Trophoblast cell (in vitro differentiated cells and primary cell): ENCODE results near the gene HS6ST1.
A peak's percentile ranks its signal among the peaks of the same experiment; 100 is the strongest.

Source experiments
- DNase-seq, 2 donors: peaks; one replicate each; pipeline ENCODE4 v3.0.0-alpha.2; 2016
- H2AFZ ChIP-seq: 2 replicates; pipeline ENCODE4 v1.6.1; 2013; ENCODE audit warnings: low read length, moderate library complexity, mild to moderate bottlenecking; ENCODE audit not compliant: insufficient read depth, poor library complexity
- H2AK5ac ChIP-seq: 2 replicates; pipeline ENCODE4 v1.6.1; 2013; ENCODE audit warnings: mild to moderate bottlenecking, low read length
- H2BK120ac ChIP-seq: 2 replicates; pipeline ENCODE4 v1.6.1; 2013; ENCODE audit warnings: low read length, mild to moderate bottlenecking, moderate library complexity; ENCODE audit not compliant: insufficient read depth, poor library complexity
- H2BK12ac ChIP-seq: 2 replicates; pipeline ENCODE4 v1.6.1; 2013; ENCODE audit warnings: mild to moderate bottlenecking, low read length, moderate library complexity
- H2BK5ac ChIP-seq: 2 replicates; pipeline ENCODE4 v1.6.1; 2013; ENCODE audit warnings: low read length, low read depth, moderate library complexity, mild to moderate bottlenecking; ENCODE audit not compliant: poor library complexity
- H3K14ac ChIP-seq: 2 replicates; pipeline ENCODE4 v1.6.1; 2013; ENCODE audit warnings: mild to moderate bottlenecking, low read length
- H3K18ac ChIP-seq: 2 replicates; pipeline ENCODE4 v1.6.1; 2013; ENCODE audit warnings: mild to moderate bottlenecking, low read length
- H3K23ac ChIP-seq: 2 replicates; pipeline ENCODE4 v1.6.1; 2013; ENCODE audit warnings: low read length
- H3K27ac ChIP-seq: 2 replicates; pipeline ENCODE4 v1.5.1; 2013; ENCODE audit warnings: low read depth, mild to moderate bottlenecking, inconsistent platforms, low read length, moderate library complexity
- H3K27me3 ChIP-seq: 2 replicates; pipeline ENCODE4 v1.6.1; 2013; ENCODE audit warnings: inconsistent platforms, mild to moderate bottlenecking, low read length, moderate library complexity; ENCODE audit not compliant: insufficient read depth
- H3K36me3 ChIP-seq, 2 experiments: 1 replicate in 1 of 2; 2 replicates in 1 of 2; pipeline ENCODE4 v1.6.1; 2013; ENCODE audit warnings: low read length in 2 of 2, mild to moderate bottlenecking in 2 of 2, moderate library complexity in 1 of 2; ENCODE audit not compliant: insufficient read depth in 2 of 2, control insufficient read depth in 1 of 2
- H3K4ac ChIP-seq: 2 replicates; pipeline ENCODE4 v1.6.1; 2013; ENCODE audit warnings: low read depth, mild to moderate bottlenecking, low read length, moderate library complexity
- H3K4me1 ChIP-seq, 2 experiments: 1 replicate in 1 of 2; 2 replicates in 1 of 2; pipeline ENCODE4 v1.6.1; 2013; ENCODE audit warnings: low read length in 2 of 2, mild to moderate bottlenecking in 2 of 2, moderate library complexity in 1 of 2; ENCODE audit not compliant: insufficient read depth in 2 of 2, control insufficient read depth in 1 of 2
- H3K4me2 ChIP-seq: 2 replicates; pipeline ENCODE4 v1.6.1; 2013; ENCODE audit warnings: inconsistent platforms, mild to moderate bottlenecking, low read length, moderate library complexity
- H3K4me3 ChIP-seq: 2 replicates; pipeline ENCODE4 v1.5.1; 2013; ENCODE audit warnings: mild to moderate bottlenecking, low read depth, low read length, inconsistent platforms
- H3K79me1 ChIP-seq: one replicate; pipeline ENCODE4 v1.6.1; 2013; ENCODE audit warnings: low read length
- H3K79me2 ChIP-seq: 2 replicates; pipeline ENCODE4 v1.6.1; 2013; ENCODE audit warnings: low read length, mild to moderate bottlenecking; ENCODE audit not compliant: control insufficient read depth, insufficient read depth, poor library complexity
- H3K9ac ChIP-seq: 2 replicates; pipeline ENCODE4 v1.6.1; 2013; ENCODE audit warnings: mild to moderate bottlenecking, low read length
- H3K9me3 ChIP-seq: 2 replicates; pipeline ENCODE4 v1.6.1; 2013; ENCODE audit warnings: low read depth, mild to moderate bottlenecking, control low read depth, inconsistent platforms, low read length; ENCODE audit not compliant: insufficient read depth
- H4K12ac ChIP-seq: 2 replicates; pipeline ENCODE4 v1.6.1; 2013; ENCODE audit warnings: low read depth, mild to moderate bottlenecking, low read length, moderate library complexity
- H4K8ac ChIP-seq: 2 replicates; pipeline ENCODE4 v1.6.1; 2013; ENCODE audit warnings: low read depth, mild to moderate bottlenecking, low read length, moderate library complexity
- H4K91ac ChIP-seq: one replicate; pipeline ENCODE4 v1.6.1; 2013; ENCODE audit warnings: low read depth, mild to moderate bottlenecking, low read length, moderate library complexity
- WGBS: extraction: QIAGEN DNeasy Blood & Tissue Kit; methylation state at CpG from one replicate; pipeline ENCODE4 v1.1.7; 2013; ENCODE audit warnings: missing lambda C conversion rate; ENCODE audit not compliant: insufficient read length, insufficient coverage; ENCODE audit errors: extremely low coverage; 5-methylcytosine and 5-hydroxymethylcytosine counted together

Gene HS6ST1

DNA sequence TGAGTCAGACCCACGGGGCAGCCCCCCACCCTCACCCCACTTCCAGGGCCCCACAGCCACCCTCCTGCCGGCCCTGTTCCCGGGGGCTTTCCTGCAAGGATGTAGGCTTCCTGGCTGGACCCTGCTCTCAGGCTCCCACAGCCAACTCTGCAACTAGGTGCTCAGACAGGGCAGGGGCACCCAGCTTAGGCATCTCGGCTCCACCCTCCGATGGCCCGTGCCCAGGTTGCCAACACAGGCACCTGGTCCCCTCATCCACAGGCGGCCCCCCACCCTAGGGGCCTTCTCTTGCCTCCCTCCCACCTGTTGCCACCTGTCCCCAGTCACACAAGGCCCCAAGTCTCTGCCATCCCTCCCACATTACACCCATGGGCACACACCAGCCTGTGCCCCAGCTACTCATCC lies 34.6 kb downstream of the HS6ST1 start:
- Histone ChIP-seq H3K79me1 (peaks cover 6% of the 10 kb centered on the region), H3K4me3 (no peak overlapping the region), H3K79me2 (peaks cover 5% of the 10 kb centered on the region), H2AFZ (no peak overlapping the region), H3K9ac (no peak overlapping the region), H3K4ac (no peak overlapping the region), H3K27ac (no peak overlapping the region), H4K12ac (no peak overlapping the region), H2BK120ac (no peak overlapping the region), H3K36me3 (peaks cover 7 to 20% of the 10 kb centered on the region in 2 experiments), H3K18ac (no peak overlapping the region), H3K23ac (no peak overlapping the region), H2BK5ac (no peak overlapping the region), H3K4me1 (peaks cover 18 to 20% of the 10 kb centered on the region in 2 experiments), H2BK12ac (no peak overlapping the region), H4K8ac (no peak overlapping the region), H4K91ac (no peak overlapping the region), H3K9me3 (peaks cover 3% of the 10 kb centered on the region), H3K14ac (no peak overlapping the region), H2AK5ac (no peak overlapping the region), H3K4me2 (no peak overlapping the region), H3K27me3 (no peaks in the 10 kb centered on the region)
- DNase-seq: no peak
- WGBS: no CpG with 5 or more reads among the region's 7 CpGs

DNA sequence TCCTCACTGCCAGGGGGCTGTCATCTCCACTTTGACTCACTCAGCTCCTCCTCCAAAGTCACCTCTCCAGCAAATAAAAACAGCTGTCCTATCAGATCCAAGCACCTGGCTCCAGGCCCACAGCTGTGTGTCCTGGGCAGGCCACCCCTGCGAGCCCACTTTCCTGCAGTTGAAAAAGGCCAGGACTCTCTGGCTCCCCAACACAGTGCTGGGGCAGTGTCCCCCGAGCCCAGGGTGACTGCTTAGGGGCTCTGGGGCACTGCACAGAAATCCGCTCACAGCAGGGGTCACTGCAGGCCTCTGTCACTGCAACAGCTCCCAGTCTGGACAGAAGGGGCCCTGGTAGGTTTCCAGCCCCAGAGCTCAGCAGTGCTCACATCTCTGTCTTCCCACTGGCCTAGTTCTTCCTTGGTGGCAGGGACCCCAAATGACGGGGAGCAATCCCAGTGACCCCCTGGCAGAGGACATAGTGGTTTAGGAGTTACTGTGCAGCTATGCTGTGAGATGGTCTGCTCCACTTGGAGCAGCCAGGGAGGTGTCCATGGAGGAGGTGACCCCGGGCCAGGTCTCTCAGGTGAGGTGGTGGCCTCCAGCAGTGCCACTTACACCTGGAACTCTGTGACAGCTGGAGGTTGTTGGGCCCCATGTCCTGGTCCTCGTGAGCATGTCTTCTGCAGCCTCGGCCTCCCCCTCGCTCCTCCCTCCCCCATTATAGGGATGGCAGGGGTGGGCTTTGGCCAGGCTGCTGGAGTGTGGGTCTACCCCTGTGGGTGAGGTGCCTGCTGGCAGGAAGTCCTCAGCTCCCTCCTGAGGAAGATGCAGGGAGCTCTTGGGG lies 35.5 kb downstream of the HS6ST1 start:
- Histone ChIP-seq H4K8ac (no peak overlapping the region), H3K4me3 (no peak overlapping the region), H3K36me3 (peaks cover 7 to 17% of the 10 kb centered on the region in 2 experiments), H2BK5ac (no peak overlapping the region), H3K27me3 (no peaks in the 10 kb centered on the region), H2AK5ac (no peak overlapping the region), H3K27ac (no peak overlapping the region), H3K14ac (no peak overlapping the region), H3K9me3 (peaks cover 3% of the 10 kb centered on the region), H4K12ac (no peak overlapping the region), H4K91ac (no peak overlapping the region), H2BK12ac (no peak overlapping the region), H3K79me2 (peaks cover 5% of the 10 kb centered on the region), H2BK120ac (no peak overlapping the region), H3K4me1 (peaks cover 18 to 20% of the 10 kb centered on the region in 2 experiments), H3K4ac (no peak overlapping the region), H3K18ac (no peak overlapping the region), H2AFZ (no peak overlapping the region), H3K23ac (no peak overlapping the region), H3K9ac (no peak overlapping the region), H3K4me2 (no peak overlapping the region), H3K79me1 (peaks cover 6% of the 10 kb centered on the region)
- no CpG with 5 or more reads among the region's 8 CpGs for WGBS
- DNase-seq: no peak

DNA sequence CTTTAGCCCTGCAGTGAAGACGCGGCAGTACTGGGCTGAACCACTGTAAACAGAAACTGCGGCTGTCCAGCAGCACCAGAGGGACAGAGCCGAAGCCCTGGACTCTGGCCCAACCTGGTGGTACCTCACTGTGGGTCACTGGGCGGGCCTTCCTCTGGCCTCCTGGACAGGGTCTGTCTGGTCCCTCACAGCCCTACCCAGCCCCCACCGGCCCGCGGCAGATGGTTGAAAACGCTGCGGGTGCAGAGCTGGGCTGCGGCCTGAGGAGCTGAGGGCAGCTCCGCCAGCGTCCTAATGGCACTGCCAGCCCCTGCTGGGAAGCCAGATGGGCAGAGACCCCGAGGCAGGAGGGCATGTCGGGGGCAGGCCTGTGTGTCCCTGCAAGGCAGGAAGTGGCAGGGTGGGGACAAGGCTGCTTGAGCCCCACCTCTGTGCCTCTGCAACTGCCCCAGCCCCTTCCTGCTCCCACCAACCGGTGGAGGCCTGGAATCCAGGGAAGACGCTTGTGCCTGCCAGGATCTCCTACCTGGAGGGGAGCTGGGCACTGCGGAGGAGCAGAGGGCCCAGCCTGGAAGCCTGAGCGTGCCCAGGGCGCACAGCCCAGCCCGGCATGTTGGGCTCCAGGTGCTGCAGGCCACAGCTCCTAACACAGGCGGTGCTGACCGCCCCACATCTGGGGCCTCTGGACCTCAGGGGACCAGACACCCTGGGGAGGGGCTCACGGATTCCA lies 36.3 kb downstream of the HS6ST1 start:
- no peak overlapping the region for H2BK12ac ChIP-seq
- peaks cover 5 to 11% of the 10 kb centered on the region in 2 experiments for H3K36me3 ChIP-seq
- H3K14ac ChIP-seq: no peak overlapping the region
- no peak overlapping the region for H2AK5ac ChIP-seq
- DNase-seq: peak; percentile 16 to 41
- H2AFZ ChIP-seq: peak overlapping the region; percentile 1
- no peak overlapping the region for H4K12ac ChIP-seq
- H2BK5ac ChIP-seq: no peak overlapping the region
- no peak overlapping the region for H3K4me2 ChIP-seq
- no peak overlapping the region for H3K4me3 ChIP-seq
- H3K79me2 ChIP-seq: peaks cover 5% of the 10 kb centered on the region
- no peak overlapping the region for H3K23ac ChIP-seq
- H3K9me3 ChIP-seq: peaks cover 3% of the 10 kb centered on the region
- H3K18ac ChIP-seq: peak overlapping the region; percentile 4
- no peak overlapping the region for H3K4ac ChIP-seq
- no peak overlapping the region for H3K27ac ChIP-seq
- no peak overlapping the region for H3K9ac ChIP-seq
- H4K8ac ChIP-seq: no peak overlapping the region
- H3K4me1 ChIP-seq: peaks cover 18 to 20% of the 10 kb centered on the region in 2 experiments
- peaks cover 6% of the 10 kb centered on the region for H3K79me1 ChIP-seq
- no peak overlapping the region for H4K91ac ChIP-seq
- H3K27me3 ChIP-seq: no peaks in the 10 kb centered on the region
- H2BK120ac ChIP-seq: no peak overlapping the region
- WGBS: no CpG with 5 or more reads among the region's 24 CpGs

DNA sequence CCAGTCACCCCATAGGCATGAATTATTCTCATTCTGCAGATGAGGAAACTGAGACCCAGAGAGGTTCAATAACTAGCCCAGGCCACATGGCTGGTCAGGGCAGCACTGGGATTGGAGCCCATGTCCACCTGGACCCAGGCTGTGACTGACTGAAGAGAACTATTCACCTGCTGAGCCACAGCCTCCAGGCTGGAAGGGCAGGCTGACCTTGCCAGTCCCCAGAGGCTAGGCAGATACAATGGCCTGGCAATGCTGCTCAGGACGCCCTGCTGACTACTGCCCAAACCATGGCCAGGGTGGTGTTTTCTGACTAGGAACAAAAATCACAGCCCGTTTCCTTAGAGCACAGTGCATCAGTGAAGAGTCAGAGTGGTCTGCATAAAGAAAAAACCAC lies 36.8 kb downstream of the HS6ST1 start:
- WGBS: no CpG with 5 or more reads among the region's 2 CpGs
- Histone ChIP-seq H4K12ac (no peak overlapping the region), H2BK5ac (no peak overlapping the region), H2BK120ac (no peak overlapping the region), H3K4me1 (peaks cover 17 to 20% of the 10 kb centered on the region in 2 experiments), H3K23ac (no peak overlapping the region), H3K27ac (no peak overlapping the region), H3K4me3 (no peak overlapping the region), H3K9me3 (peaks cover 3% of the 10 kb centered on the region), H3K18ac (no peak overlapping the region), H3K4ac (no peak overlapping the region), H3K79me1 (peaks cover 6% of the 10 kb centered on the region), H3K27me3 (no peaks in the 10 kb centered on the region), H3K14ac (no peak overlapping the region), H4K8ac (no peak overlapping the region), H3K4me2 (no peak overlapping the region), H4K91ac (no peak overlapping the region), H3K79me2 (peaks cover 5% of the 10 kb centered on the region), H2AK5ac (no peak overlapping the region), H3K36me3 (peaks cover 4 to 10% of the 10 kb centered on the region in 2 experiments), H2AFZ (no peak overlapping the region), H3K9ac (no peak overlapping the region), H2BK12ac (no peak overlapping the region)
- no peak for DNase-seq
